Femur (tissue), 1 donor: Measurements from ENCODE around the gene HKDC1.
"Not testable (repeated sequence)": the region's sequence is repeated elsewhere in the genome, so short reads cannot be mapped to it uniquely, and the experiment has no call there.

Experiments used
- DNase-seq: peaks from one replicate; pipeline ENCODE4 v3.0.0-alpha.2; 2017

HKDC1 gene

GRCh38 chr10:69284402-69284801, 64.3 kb downstream of the HKDC1 start:
- DNase-seq, result not testable (repeated sequence)

- no peak for DNase-seq
These were observed 65.6 kb downstream of the HKDC1 start for GRCh38 chr10:69285699-69286098.

GRCh38 chr10:69287181-69287580, 67.0 kb downstream of the HKDC1 start:
- no peak for DNase-seq

- no peak for DNase-seq
These were observed 70.9 kb downstream of the HKDC1 start for GRCh38 chr10:69290993-69291392.

- no peak for DNase-seq
These were observed 72.3 kb downstream of the HKDC1 start for GRCh38 chr10:69292459-69292858.

- DNase-seq, result no peak
These were observed 75.0 kb downstream of the HKDC1 start for GRCh38 chr10:69295027-69295636.

GRCh38 chr10:69303632-69304051, 83.5 kb downstream of the HKDC1 start:
- DNase-seq, result no peak

GRCh38 chr10:69306421-69306820, 86.3 kb downstream of the HKDC1 start:
- no peak for DNase-seq

GRCh38 chr10:69307434-69307833, 87.3 kb downstream of the HKDC1 start:
- DNase-seq, result no peak

GRCh38 chr10:69308304-69308703, 88.2 kb downstream of the HKDC1 start:
- not testable (repeated sequence) for DNase-seq

- DNase-seq, result no peak
These were observed 91.2 kb downstream of the HKDC1 start for GRCh38 chr10:69311309-69311708.

GRCh38 chr10:69312528-69312927, 92.4 kb downstream of the HKDC1 start:
- DNase-seq, result no peak

GRCh38 chr10:69315100-69315542, 95.0 kb downstream of the HKDC1 start:
- no peak for DNase-seq

GRCh38 chr10:69315610-69316312, 95.6 kb downstream of the HKDC1 start:
- DNase-seq, result no peak

- DNase-seq, result no peak
These were observed 96.4 kb downstream of the HKDC1 start for GRCh38 chr10:69316313-69317059.
